GM10248 (cell line): ENCODE results near the gene ALDH3B2.

ENCODE experiments used
- CTCF ChIA-PET: fragments of 300-600 bp; sonication (Branson Sonifier 250); formaldehyde crosslinking; extraction: SDS; loops from one replicate; lab custom pipeline; 2021; ENCODE audit warnings: antibody characterized with exemption; lab: Yijun Ruan, JAX
- POLR2A ChIA-PET: fragments of 350-650 bp; sonication (Branson Sonifier 250); formaldehyde crosslinking; extraction: SDS; loops from one replicate; lab custom pipeline; 2020; ENCODE audit warnings: antibody characterized with exemption; lab: Yijun Ruan, JAX
- DNase-seq: peaks from one replicate; pipeline ENCODE4 v3.0.0; 2012; ENCODE audit errors: extremely low spot score
- CTCF ChIP-seq: IDR thresholded peaks from 2 replicates; pipeline ENCODE4 v1.5.1; 2012; ENCODE audit warnings: mild to moderate bottlenecking, low read depth; ENCODE audit errors: extremely low read depth, missing control alignments, control extremely low read depth

ALDH3B2 gene

GRCh38 chr11:67700548-67701262 lies 26.3 kb upstream of the ALDH3B2 start:
- DNase-seq, result no peak
- ChIA-PET POLR2A (no interaction called here), CTCF (interaction anchor here (1.4 to 1.6 kb wide), 2 partner anchors 19 to 71 kb away, joined by 3 to 4 read pairs; partner anchors contain the start of gene NUDT8)
- no peak for TF ChIP-seq CTCF

GRCh38 chr11:67700141-67700540 lies 25.7 kb upstream of the ALDH3B2 start:
- CTCF ChIA-PET, result interaction anchor here (1.6 kb wide), 1 partner anchor 19 kb away, joined by 3 read pairs; no protein-coding TSS in a partner anchor
- POLR2A ChIA-PET, result no interaction called here

GRCh38 chr11:67699521-67699920 lies 25.1 kb upstream of the ALDH3B2 start:
- no peak for DNase-seq
- TF ChIP-seq CTCF, result no peak
- POLR2A ChIA-PET, result no interaction called here
- CTCF ChIA-PET, result no interaction called here

More at GRCh38 chr11:67700141-67700540, 25.7 kb upstream of the ALDH3B2 start:
- TF ChIP-seq CTCF, result no peak
- DNase-seq, result no peak

GRCh38 chr11:67698247-67698646 lies 23.8 kb upstream of the ALDH3B2 start:
- TF ChIP-seq CTCF, result peak; percentile 31
- POLR2A ChIA-PET, result no interaction called here
- CTCF ChIA-PET, result interaction anchor here (1.2 kb wide), 1 partner anchor 37 kb away, joined by 3 read pairs; no protein-coding TSS in a partner anchor
- DNase-seq, result peak; percentile 34

- ChIA-PET CTCF (interaction anchor here (1.2 kb wide), 1 partner anchor 37 kb away, joined by 3 read pairs; no protein-coding TSS in a partner anchor), POLR2A (no interaction called here)
- DNase-seq, result no peak
- TF ChIP-seq CTCF, result no peak
Observed at GRCh38 chr11:67697846-67698245, 23.4 kb upstream of the ALDH3B2 start.

- POLR2A ChIA-PET, result no interaction called here
Observed at GRCh38 chr11:67696998-67697397, 22.6 kb upstream of the ALDH3B2 start.

More at GRCh38 chr11:67696998-67697397, 22.6 kb upstream of the ALDH3B2 start:
- no peak for DNase-seq
- CTCF ChIA-PET, result no interaction called here
- no peak for TF ChIP-seq CTCF
